AG09309 (cell line): ENCODE measurements around the gene SPDYE2.
"Not testable (repeated sequence)": the region's sequence is repeated elsewhere in the genome, so short reads cannot be mapped to it uniquely, and the experiment has no call there.

ENCODE experiments used
- DNase-seq: peaks from one replicate; pipeline ENCODE4 v3.0.0-alpha.2; 2010; ENCODE audit warnings: low read depth
- H3K4me3 ChIP-seq: 2 replicates; pipeline ENCODE4 v1.5.1; 2011; ENCODE audit warnings: mild to moderate bottlenecking, low read depth, low read length, moderate library complexity; ENCODE audit not compliant: control insufficient read depth

The SPDYE2 gene, protein sequence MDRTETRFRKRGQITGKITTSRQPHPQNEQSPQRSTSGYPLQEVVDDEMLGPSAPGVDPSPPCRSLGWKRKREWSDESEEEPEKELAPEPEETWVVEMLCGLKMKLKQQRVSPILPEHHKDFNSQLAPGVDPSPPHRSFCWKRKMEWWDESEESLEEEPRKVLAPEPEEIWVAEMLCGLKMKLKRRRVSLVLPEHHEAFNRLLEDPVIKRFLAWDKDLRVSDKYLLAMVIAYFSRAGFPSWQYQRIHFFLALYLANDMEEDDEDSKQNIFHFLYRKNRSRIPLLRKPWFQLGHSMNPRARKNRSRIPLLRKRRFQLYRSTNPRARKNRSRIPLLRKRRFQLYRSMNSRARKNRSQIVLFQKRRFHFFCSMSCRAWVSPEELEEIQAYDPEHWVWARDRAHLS

DNA sequence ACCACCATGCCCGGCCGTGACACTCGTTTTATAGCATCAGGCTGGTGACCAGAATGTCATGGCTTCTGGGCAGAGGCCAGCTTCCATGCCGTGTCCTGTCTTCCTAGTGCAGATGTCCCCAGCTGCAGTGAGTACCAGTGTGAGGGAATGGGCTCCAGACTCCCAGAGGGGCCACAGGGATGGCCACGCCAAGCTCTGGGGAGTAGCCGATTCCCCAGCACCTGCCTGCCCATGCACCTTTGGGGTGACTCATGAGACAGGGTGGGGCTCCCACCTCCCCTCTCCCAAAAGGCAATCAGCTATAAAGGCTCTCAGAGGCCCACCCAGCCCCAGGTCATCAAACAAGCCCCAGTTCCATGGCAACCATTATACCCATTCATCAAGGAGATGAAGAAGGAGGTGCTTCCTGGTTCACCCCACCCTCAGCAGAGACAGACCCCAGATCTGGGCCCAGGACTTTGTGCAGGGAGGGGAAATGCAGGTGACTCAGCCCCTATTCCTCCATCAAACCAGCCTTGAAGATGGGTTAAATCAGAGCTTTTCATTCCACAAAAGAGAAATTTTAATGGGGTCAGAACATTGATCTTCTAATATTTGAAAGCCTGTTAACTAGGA is at the start of gene SPDYE2:
Gene SPDYE2 (plus strand): TSS at position 419 of the 615 bp plus-strand sequence. CDS start 2,030 bp downstream, outside the sequence.
- not testable (repeated sequence) for H3K4me3 ChIP-seq, DNase-seq

DNA sequence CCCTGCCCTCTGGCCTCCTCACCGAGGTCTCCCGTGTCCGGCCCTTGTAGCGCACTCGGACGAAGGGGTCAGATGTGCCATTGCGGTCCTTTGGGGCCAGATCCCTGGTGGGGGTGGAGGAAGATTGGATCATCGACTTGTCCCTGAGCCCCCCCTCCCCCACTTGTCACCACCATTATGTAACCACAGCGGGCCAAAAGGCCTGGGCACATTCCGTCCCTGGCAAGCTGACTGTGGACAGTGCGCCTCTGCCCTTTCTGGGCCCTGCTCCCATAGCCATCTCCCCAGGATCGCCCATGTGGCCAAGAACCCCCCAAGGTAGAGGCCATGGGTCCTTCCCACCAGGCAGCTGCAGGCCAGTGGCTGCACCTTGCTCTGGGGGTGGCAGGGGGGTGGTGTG is 47.9 kb upstream of the SPDYE2 start:
- DNase-seq, H3K4me3 ChIP-seq: not testable (repeated sequence)

DNA sequence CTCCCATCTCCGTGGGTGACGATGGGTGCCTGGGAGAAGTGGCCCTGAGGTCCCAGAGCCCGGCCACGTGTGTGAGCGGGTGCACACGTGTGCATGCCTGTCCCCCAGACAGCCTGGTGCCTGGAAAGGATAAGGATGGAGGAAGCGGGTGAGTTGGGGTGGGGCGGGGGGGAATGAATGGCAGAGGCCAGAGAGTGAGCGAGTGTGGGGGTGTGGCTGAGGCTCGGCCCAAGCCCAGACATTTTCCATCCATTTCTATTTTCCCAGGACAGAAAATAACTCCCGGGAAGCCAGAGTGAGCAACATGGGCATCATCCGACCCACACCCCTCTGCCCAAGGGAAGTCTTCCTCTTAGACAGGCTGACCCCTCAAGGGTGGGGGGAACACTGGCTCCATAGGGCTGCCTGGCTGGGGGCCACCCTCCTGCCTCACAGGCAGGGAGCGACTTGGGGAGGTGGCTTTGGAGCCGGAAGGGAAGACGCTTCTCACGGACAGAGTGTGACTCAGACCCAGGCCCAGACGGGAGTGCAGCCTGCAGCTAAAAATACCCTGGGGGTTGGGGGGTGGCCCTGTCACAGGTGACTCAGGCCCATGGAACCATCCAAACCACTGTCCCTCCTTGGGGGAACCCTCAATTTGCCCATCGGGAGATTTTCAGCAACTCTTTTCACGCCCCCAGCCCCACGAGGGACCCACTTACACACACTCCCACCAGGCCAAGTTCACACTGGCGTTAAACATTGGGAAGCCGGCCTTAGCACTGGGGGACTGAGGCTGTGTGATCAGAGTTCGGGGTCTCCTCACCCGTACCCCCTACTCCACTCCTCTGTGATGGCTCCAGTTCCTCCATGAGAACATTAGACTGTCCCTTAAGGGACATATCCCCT is 45.5 kb upstream of the SPDYE2 start:
- not testable (repeated sequence) for H3K4me3 ChIP-seq, DNase-seq

DNA sequence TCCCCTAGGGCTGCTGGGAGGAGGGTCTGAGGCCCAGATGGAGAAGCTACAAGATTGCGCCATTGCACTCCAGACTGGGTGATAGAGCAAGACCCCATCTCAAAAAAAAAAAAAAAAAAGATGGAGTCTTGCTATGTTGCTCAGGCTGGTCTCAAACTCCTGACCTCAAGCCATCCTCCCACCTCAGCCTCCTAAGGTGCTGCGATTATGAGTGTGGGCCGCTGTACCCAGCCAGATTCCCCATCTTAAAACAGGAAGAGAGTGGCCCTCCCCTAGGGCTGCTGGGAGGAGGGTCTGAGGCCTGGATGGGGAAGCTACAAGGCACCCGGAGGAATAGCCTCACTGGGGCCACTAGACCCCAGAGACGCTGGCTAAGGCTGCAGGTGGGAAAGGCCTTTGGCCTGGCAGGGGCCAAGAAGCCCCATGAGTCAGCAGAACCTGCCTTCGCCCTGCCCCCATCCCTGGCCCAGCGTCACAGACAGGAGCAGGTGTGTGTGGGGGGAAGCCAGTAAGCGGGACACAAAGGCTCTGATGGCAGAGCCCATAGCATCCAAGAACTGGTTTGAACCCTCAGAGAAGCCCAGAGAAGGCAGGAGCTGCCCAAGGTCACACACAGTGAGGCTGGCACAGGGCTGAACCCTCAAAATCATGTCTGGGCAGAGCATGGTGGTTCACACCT is 43.5 kb upstream of the SPDYE2 start:
- not testable (repeated sequence) for H3K4me3 ChIP-seq, DNase-seq

GRCh38 chr7:102510575-102510974 is 40.5 kb upstream of the SPDYE2 start:
- not testable (repeated sequence) for H3K4me3 ChIP-seq, DNase-seq

GRCh38 chr7:102511860-102512522 is 39.0 kb upstream of the SPDYE2 start:
- not testable (repeated sequence) for H3K4me3 ChIP-seq, DNase-seq

DNA sequence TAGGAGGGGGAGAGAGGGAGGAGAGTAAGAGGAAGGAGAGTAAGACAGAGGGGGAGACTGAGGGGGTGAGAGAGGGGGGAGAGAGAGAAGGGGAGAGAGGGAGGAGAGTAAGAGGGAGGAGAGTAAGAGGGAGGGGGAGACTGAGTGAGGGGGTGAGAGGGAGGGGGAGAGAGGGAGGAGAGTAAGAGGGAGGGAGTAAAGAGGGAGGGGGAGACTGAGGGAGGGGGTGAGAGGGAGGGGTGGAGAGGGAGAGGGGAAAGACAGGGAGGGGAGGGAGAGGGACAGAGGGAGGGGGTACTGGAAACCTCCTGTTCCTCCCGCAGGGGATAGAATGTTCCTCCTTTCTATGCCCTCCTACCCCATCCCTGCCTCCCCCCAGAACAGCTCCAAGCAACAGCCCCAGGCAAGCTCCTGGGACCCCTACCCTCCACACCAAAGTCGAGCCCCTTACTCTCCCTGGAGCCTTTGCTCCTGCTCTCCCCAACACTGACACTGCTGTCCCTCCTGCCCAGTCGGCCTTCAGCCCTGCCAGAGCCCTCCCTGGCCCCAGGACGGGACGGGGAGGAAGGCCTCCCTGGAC is 38.3 kb upstream of the SPDYE2 start:
- DNase-seq, result peak; percentile 28
- H3K4me3 ChIP-seq, result peak overlapping the region; percentile 44

GRCh38 chr7:102514881-102515721 is 35.9 kb upstream of the SPDYE2 start:
- H3K4me3 ChIP-seq, DNase-seq: not testable (repeated sequence)

- DNase-seq, H3K4me3 ChIP-seq: not testable (repeated sequence)
Measured at GRCh38 chr7:102515889-102516288, 35.1 kb upstream of the SPDYE2 start.

GRCh38 chr7:102516951-102517350 is 34.1 kb upstream of the SPDYE2 start:
- H3K4me3 ChIP-seq, result not testable (repeated sequence)

DNA sequence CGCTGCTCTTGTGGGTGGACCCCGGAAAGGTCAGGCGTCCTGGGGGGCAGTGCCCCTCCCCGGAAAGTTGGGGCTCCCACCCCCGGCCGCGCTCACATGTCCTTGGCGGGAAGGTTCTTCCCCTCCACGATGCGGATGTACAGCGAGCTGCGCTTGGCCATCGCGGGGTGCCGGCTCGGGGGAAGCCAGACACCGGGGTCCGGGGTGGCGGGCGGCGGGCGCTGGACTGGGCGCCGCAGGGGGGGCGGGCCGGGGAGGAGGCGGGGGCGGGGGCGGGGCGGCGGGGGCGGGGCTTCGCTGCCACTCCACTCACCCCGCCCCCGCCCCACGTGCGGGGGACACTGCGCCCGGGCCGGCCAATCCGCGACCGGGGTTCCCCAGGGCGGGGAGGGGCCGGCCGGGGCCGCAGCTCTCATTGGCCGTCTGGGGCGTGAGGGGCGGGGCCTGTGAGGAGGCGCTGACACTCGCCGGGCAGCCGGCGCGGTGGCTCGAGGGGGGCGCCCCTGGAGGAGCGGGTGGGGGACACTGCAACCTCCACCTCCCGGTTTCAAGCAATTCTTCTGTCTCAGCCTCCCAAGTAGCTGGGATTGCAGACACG is 33.4 kb upstream of the SPDYE2 start, which contains the start of gene RASA4B:
Gene RASA4B (minus strand): TSS at position 228 of the 598 bp plus-strand sequence. CDS start 67 bp downstream, at position 161.
- not testable (repeated sequence) for DNase-seq, H3K4me3 ChIP-seq

More at GRCh38 chr7:102516951-102517350, 34.1 kb upstream of the SPDYE2 start:
- not testable (repeated sequence) for DNase-seq

DNA sequence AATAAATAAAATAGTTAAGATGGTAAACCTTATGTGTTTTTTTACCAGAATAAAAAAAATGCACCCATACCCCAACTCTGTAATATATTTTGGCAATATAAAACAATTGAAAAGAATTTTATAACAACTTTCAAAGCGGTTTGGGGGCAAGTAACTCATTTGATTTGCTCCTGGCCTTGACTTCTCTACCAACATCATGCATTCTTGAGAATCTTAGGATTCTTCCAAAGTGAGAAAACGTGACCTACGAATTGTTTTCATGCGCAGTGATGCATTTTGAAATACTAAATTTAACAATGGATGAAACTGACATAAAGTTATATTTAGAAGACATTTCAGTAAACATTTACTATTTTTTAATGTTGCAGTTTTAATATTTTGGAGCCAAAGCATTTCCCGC is 30.2 kb upstream of the SPDYE2 start:
- DNase-seq, H3K4me3 ChIP-seq: not testable (repeated sequence)

DNA sequence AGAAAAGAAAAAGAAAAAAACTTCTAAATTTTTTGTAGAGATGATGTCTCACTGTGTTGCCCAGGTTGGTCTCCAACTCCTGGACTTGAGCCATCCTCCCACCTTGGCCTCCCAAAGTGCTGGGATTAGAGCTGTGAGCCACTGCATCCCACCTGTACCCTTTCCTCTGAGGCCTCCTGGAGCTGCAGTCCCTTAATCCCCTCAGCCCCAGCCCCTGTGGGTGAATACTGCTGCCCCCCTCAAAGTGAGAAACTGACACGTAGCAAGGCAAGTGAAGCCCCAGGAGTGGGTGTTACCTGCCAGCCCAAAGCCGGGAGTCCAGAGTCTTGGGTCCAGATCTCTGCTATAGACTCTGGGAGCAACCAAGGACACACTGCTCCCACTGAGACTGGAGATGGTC is 26.2 kb upstream of the SPDYE2 start:
- not testable (repeated sequence) for DNase-seq, H3K4me3 ChIP-seq

GRCh38 chr7:102527182-102527581 is 23.8 kb upstream of the SPDYE2 start:
- not testable (repeated sequence) for DNase-seq, H3K4me3 ChIP-seq

DNA sequence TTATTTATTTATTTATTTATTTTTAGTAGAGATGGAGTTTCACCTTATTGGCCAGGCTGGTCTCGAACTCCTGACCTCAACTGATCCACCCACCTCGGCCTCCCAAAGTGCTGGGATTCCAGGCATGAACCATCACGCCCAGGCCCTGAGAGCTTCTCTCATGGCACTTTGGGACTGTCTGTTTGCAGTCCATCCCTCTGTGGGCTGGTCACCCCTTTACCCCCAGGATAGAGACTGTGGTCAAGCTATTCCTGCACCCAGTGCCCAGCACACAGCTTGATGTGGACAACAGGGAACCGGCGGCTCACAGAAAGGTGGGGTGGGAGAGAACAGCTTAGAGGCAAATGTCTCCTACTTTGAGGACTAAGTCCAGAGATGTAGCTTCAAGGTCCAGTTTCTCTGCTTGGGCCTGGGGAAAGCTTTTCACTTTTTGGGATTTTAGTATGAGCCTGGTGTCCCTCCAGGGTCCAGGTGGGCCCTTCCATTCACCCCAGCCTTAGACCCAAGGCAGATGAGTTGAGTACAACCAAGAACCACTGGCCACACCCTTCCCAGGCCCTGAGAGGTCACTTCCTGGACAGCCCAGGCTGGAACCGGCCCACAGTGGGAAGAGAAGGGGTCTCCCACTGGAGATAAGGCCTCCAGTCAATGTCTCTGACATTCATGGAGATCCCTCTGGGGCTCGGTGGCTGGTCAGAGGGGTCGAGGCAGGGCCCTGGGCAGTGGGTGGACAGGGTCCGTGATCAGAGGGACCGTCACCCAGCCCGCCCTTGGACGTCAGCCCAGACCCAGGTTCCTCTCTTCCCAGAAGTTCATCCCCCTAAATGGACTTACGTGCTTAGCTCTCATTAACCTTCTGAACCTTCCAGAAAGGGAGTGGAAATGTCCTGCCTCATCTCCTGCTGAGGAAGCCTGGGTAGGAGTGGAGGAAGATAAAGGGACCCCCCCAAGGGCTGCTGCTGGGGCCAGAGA is 22.9 kb upstream of the SPDYE2 start:
- not testable (repeated sequence) for DNase-seq

More for the DNA sequence above, 22.9 kb upstream of the SPDYE2 start:
- not testable (repeated sequence) for H3K4me3 ChIP-seq
